HG03342 (cell line): ENCODE measurements around the gene CCDC116.

Experiments used
- ATAC-seq: cut with Tn5 transposase; IDR thresholded peaks from one replicate; pipeline ENCODE4 v1.9.1; 2021; ENCODE audit warnings: mild to moderate bottlenecking, moderate library complexity; ENCODE audit not compliant: unreplicated experiment

Gene CCDC116

DNA sequence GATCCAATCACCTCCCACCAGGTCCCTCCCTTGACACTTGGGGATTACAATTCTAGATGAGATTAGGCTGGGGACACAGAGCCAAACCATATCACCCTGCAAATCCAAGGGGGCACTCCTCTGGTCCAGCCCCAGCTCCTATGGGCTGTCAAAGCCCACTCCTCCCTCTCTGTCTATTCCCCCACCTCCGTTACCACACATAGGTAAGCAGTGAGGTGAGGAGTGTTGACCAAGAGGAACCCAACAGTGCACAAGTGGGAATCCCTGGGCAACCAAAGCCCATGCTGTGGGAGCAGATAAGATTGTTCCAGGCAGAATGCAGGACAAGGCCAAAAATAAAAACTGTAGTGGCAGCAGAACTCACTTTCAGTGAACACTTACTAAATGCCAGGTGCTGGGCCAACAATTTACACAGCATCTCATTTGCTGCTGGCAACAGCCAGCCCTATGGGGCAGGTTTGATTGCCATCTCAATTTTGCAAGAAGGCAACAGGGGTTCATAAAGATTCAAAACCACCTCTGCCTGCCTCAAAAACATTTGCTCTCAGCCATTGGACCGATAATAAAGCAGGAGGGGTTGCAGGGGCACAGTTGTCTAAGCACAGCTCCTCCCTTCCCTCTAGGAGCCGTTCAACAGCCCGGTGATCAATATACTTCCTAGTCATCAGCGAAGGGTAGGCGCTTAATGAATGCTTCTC is 18.4 kb downstream of the CCDC116 start:
- ATAC-seq: no peak

GRCh38 chr22:21651521-21652009 is 19.0 kb downstream of the CCDC116 start:
- ATAC-seq: peak; percentile 19

DNA sequence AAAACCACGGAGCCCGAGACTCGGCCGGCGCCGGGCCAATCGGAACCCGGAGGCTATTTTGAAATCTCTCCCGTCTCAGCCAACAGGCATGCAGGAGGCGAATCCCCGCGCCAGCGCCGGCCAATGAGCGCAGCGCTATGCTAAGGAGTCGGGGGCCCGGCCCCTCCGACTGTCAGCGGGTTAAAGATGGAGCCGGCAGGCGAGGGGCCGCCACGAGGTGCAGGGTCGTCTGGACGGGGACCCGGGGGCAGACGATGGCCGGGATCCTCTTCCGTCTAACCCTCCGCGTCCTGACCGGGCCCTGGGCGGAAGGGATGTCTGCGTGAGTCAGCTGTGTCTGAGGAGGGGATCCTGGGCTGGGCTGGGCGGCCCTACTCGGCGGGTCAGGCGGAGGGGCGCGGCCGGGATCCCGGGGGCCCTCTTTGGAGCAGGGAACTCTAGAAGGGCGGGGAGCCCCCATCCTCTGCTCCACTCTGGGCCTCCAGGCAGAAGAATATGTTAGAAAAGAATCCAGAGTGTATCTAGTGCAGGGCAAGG is 19.5 kb downstream of the CCDC116 start:
- ATAC-seq: peak; percentile 85

DNA sequence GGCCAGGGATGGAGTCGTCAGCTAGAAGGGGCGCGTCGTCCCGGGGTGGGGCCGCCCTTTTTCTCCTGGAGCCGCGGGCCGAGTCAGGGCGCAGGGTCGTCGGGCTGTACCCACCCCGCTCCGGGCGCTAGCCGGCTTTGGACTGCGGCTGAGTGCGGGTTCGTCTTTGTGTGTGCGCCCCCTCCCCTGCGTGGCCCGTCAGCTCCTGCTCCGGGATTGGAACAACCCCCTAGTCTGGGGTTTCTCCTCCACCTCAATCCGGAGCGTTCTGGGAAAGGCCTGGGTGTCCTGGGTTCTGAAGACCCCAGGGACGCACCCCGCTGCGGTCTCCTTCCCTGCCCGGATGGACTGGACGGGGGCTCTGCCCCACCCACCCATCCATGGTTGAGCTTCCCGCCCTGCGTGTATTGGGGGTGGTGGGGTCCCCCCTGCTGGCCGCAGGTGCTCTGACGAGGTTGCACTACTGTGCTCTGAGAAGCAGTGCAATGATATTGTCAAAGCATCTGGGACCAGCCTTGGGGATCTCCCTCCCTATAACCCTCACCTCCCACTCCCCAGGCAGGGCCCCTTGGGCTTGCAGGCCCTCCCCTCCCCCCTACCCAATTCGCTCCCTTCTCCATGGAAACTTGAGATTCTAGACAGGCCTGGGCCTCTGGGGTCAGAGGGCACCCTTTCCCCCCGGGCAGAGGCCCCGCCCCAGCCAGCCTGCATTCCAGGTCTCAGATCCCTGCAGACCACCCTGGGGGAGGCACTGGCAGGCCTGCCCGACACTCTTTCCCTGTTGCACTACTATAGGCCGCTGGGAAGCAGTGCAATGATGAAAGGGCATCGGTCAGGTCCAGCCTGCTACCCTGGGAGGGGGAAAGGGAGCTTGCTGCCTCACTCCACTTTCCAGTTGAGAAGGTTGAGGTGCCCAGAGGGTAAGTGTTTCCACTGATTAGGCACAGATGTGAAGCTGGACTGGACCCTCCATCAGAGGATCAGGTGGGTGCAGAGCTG is 20.3 kb downstream of the CCDC116 start:
- peak; percentile 4 for ATAC-seq

DNA sequence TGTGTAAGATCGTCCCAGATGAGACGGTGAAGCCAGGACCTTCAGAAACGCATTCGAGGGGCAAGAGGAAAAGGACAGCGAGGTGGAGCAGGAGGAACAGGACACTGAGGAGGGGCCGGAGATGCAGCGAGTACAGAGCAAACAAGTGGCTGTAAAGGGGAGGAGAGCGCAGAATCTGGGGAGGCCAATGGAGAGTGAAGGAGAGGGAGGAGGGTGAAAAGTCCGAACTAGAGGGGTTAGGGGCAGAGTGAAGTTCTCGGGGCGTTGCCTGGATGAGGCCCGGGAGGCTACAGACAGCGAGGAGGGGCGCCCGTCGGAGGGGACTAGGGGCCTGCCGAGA is 24.4 kb downstream of the CCDC116 start:
- no peak for ATAC-seq

DNA sequence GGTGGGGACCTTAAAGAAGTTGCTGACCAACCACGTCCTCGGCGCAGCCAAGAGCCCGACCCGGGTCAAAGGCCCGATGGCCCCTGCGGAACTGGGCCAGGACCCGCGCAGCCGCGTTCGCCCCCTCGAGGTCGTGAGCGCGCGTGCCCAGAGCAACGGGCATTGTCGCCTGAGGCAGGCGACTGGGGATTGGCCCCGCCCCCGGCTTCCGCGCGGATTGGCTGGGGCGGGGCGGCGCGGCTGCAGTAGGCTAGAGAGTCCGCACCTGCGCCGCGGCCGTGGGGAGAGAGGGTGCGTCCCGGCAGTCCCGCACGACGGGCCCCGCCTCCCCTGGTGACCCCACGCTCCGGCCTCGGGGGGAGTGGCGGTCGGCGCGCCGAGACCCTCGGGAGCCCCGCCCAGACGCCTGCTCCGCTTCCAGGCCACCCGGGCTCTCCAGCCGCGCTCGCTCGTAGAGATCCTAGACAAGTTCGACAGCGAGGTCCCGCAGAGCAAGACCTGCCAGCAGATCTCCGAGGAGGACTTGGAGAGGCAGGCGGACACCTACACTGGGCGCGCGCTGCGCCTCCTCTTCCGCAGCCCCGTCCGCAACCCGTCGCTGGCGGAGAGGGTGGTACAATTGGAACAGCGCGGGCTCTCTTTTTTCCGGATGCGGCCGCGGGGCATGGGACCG is 24.9 kb downstream of the CCDC116 start:
- ATAC-seq: peak; percentile 56

GRCh38 chr22:21659864-21660525 is 27.4 kb downstream of the CCDC116 start:
- ATAC-seq: no peak

DNA sequence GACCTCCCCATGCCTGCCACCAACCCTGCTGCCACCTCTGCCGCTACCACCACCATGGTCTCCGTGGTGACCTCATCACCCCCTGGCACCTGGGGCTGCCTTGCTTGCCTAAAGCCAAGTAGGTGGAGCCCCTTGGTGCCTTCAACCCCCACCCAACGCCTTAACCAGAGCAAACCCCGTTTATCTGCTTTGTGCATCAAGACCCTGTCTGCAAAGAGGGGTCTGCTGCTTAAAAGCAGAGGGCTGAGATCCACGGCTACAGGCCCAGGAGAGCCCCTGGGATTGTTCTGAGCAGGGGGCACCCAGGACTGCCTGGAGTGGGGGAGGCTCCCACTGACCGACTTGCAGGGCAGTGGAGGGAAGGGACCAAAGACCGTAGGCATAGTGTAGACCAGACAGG is 28.3 kb downstream of the CCDC116 start:
- no peak for ATAC-seq

- ATAC-seq: no peak
Observed at GRCh38 chr22:21661991-21662390, 29.4 kb downstream of the CCDC116 start.

DNA sequence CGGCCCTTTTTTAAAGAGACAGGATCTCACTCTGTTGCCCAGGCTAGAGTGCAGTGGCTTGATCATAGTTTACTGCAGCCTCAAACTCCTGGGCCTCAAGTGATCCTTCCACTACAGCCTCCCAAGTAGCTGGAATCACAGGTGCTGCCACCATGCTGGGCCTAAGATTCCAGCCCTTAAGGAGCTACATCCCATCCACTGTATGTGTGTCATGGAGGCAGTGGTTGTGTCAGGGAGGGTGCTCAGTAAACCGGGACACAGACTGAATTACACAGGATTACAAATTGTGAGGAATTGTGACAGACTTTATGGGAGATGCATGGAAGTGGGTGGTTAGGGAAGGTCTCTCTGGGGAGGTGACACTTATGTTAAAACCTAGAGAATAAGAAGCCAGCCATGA is 31.2 kb downstream of the CCDC116 start:
- ATAC-seq: no peak

DNA sequence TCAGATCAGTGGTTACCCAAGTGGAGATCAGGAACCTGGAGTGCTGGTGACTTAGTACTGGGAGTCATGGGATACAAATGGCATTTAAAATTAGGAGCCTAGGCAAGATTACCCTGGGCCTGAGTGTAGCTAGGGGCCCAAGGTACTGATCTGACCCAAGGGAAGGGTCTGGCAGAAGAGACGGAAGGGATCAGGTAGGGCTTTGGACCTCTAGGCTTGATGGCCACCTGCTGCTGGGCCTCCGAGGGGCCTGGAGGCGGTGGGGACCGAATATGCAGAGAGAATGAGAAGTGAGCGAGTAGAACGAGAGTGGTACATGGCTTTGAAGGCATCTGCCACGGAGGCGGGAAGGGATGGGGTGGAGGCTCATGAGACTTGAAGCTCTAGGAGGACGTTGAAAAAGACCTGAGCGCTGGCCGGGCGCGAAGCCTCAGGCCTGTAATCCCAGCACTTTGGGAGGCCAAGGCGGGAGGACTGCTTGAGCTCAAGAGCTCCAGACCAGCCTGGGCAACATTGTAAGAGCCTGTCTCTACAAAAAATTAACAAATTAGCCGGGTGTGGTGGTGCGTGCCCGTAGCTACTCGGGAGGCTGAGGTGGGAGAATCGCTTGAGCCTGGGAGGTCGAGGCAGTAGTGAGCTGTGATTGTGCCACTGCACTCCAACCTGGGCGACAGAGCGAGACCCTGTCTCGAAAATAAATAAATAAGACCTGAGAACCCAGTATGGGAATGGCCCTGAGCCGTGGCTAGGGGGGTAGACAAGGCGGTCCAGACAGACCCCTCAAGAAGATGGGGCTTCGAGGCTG is 32.7 kb downstream of the CCDC116 start:
- ATAC-seq: no peak

- ATAC-seq: no peak
Observed at GRCh38 chr22:21666786-21667185, 34.2 kb downstream of the CCDC116 start.

DNA sequence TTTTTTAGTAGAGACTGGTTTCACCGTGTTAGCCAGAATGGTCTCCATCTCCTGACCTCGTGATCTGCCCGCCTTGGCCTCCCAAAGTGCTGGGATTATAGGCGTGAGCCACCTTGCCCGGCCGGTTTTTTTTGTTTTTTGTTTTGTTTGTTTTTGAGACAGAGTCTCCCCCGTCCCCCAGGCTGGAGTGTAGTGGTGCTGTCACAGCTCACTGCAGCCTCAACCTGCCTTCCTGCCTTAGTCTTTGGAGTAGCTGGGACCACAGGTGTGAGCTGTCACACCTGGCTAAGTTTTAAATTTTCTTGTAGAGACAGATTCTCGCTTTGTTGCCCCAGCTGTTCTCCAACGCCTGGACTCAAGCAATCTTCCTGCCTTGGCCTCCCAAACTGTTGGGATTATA is 36.5 kb downstream of the CCDC116 start:
- no peak for ATAC-seq

DNA sequence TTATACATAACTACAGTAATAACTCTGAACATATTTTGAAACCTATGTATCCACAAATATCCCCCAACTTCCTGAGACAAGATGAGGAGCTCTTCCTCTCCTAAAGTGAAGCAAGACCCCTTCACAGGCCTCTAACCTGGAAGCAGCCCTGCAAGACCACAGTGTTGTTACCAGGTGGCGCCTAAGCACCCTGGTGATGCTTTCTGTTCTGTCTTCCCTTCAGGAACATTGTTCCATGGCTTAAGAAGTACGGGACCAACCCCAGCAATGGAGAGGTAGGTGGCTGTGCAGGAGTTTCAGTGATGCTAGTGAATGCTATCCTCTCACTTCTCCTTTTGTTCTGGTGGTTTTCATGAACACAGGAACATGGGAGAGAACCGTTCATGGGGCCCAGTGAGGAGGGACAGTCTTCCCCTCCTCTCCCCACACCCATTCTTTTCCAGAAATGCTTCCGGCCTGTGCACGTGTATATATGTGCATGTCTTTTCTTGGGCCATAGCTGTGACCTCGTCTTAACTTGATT is 39.6 kb downstream of the CCDC116 start:
- ATAC-seq: no peak

GRCh38 chr22:21673534-21674321 is 41.2 kb downstream of the CCDC116 start:
- ATAC-seq: no peak

DNA sequence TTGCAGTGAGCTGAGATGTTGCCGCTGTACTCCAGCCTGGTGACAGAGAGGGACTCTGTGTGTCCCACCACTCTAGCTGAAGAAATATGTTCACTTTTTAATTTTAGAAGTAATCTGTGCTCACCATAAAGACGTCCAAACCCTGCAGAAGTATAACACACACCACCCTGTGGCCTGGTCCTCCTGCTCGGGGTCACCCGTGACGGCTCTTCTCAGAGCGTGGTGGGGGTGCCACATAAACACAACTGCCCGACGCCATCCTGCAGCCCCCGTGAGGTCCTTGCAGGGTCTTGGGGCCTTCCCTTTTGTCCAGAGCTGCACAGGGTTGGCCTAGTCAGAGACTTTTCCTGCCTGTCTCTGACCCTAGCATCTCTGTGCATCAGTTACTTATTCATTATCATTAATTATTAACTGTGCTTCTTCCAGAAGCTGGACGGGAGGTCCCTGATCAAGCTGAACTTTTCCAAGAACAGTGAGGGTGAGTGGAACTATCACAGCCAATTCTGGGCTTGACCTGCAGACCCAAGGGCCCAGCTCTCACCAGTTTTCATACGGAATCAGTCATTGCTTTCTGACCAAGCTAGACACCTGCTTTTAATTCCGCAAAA is 42.2 kb downstream of the CCDC116 start:
- ATAC-seq: no peak

DNA sequence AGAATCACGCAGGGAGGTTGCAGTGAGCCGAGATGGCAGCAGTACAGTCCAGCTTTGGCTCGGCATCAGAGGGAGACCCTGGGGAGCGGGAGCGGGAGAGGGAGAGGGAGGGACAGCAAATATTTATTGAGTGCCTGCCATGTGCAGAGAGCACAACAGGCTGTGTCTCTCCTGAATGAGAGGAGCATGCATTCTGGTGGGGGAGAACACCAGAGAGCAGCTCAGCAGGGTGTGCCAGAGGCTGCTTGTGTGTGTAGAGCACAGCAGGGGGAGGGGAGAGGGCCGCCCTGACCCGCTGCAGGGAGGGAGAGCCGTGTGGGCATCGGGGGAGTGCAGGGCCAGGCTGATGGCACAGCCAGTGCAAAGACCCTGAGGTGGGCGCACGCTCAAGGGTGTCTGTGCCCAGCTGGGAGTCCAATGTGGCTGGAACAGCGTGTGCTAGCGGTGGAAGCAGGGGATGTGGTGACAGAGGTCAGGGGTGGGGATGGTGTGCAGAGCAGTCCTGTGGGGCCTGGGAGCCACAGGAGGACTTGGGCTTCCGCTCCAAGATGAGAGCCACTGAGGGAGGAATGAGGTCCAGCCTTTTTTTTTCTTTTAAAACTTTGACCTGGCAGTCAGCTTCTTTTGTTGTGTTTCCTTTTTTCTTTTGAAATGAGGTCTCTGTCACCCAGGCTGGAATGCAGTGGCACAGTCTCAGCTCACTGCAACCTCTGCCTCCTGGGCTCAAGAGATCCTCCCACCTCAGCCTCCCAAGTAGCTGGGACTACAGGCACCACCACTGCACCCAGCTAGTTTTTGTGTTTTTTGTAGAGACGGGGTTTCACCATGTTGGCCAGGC is 45.3 kb downstream of the CCDC116 start:
- ATAC-seq: no peak
